ENCODE results near the gene CPED1. TPM values are rescaled to one million over a fixed set of nuclear protein-coding genes. Genes with fewer than 3 reads are reported as not detected.

CPED1 gene
- total and polyA plus RNA-seq, 3 experiments from 2014 or later = 0.09 to 0.27 TPM; not detected in 1

- H3K4me3 Mint-ChIP-seq = no peak overlapping the region
- no peak overlapping the region for H3K27ac ChIP-seq (ENCODE audit: low read depth, low read length)
- POLR2A ChIA-PET = no interaction called here
- H3K4me3 ChIP-seq (ENCODE audit: low read length) = no peak overlapping the region
- no peak overlapping the region for H3K27ac Mint-ChIP-seq
- no peaks in the 10 kb centered on the region for H3K9me3 Mint-ChIP-seq
- H3K36me3 Mint-ChIP-seq = no peaks in the 10 kb centered on the region
- no peaks in the 10 kb centered on the region for H3K36me3 ChIP-seq (ENCODE audit: insufficient read depth, low read length)
- CTCF ChIA-PET = no interaction called here
- no peaks in the 10 kb centered on the region for H3K4me1 Mint-ChIP-seq
- DNase-seq = no peak
- H3K27me3 ChIP-seq (ENCODE audit: insufficient read depth, low read length, poor library complexity, severe bottlenecking) = no peaks in the 10 kb centered on the region
- H3K4me1 ChIP-seq (ENCODE audit: insufficient read depth, low read length) = no peaks in the 10 kb centered on the region
- no peaks in the 10 kb centered on the region for H3K9me3 ChIP-seq (ENCODE audit: low read length)
- peaks cover 0 to 2% of the 10 kb centered on the region in 2 donors for H3K27me3 Mint-ChIP-seq
Observed at GRCh38 chr7:121167971-121168370, 179.5 kb downstream of the CPED1 start.

- CTCF ChIA-PET = no interaction called here
Observed at GRCh38 chr7:121169469-121169868, 181.0 kb downstream of the CPED1 start.

GRCh38 chr7:121172484-121172883, 184.0 kb downstream of the CPED1 start:
- no peak overlapping the region for H3K4me3 Mint-ChIP-seq
- no peaks in the 10 kb centered on the region for H3K4me1 Mint-ChIP-seq
- no peaks in the 10 kb centered on the region for H3K27me3 ChIP-seq (ENCODE audit: insufficient read depth, low read length, poor library complexity, severe bottlenecking)
- no peak overlapping the region for H3K27ac ChIP-seq (ENCODE audit: low read depth, low read length)
- DNase-seq = no peak
- peaks cover 9 to 26% of the 10 kb centered on the region in 2 donors for H3K27me3 Mint-ChIP-seq
- ChIA-PET CTCF (interaction anchor here (1.1 kb wide), 1 partner anchor 8 kb away, joined by 3 read pairs; no protein-coding TSS in a partner anchor), POLR2A (no interaction called here)
- H3K9me3 Mint-ChIP-seq = no peaks in the 10 kb centered on the region
- H3K27ac Mint-ChIP-seq = no peak overlapping the region
- H3K4me3 ChIP-seq (ENCODE audit: low read length) = no peak overlapping the region
- H3K4me1 ChIP-seq (ENCODE audit: insufficient read depth, low read length) = no peaks in the 10 kb centered on the region
- no peaks in the 10 kb centered on the region for H3K36me3 Mint-ChIP-seq
- H3K36me3 ChIP-seq (ENCODE audit: insufficient read depth, low read length) = no peaks in the 10 kb centered on the region
- no peaks in the 10 kb centered on the region for H3K9me3 ChIP-seq (ENCODE audit: low read length)

More at GRCh38 chr7:121169469-121169868, 181.0 kb downstream of the CPED1 start:
- DNase-seq = no peak
- H3K4me3 Mint-ChIP-seq = no peak overlapping the region
- no peaks in the 10 kb centered on the region for H3K4me1 Mint-ChIP-seq
- peaks cover 7 to 9% of the 10 kb centered on the region in 2 donors for H3K27me3 Mint-ChIP-seq
- POLR2A ChIA-PET = no interaction called here
- Histone ChIP-seq H3K36me3 (ENCODE audit: insufficient read depth, low read length) (no peaks in the 10 kb centered on the region), H3K4me1 (ENCODE audit: insufficient read depth, low read length) (no peaks in the 10 kb centered on the region), H3K9me3 (ENCODE audit: low read length) (no peaks in the 10 kb centered on the region), H3K27ac (ENCODE audit: low read depth, low read length) (no peak overlapping the region), H3K27me3 (ENCODE audit: insufficient read depth, low read length, poor library complexity, severe bottlenecking) (no peaks in the 10 kb centered on the region), H3K4me3 (ENCODE audit: low read length) (no peak overlapping the region)
- no peaks in the 10 kb centered on the region for H3K9me3 Mint-ChIP-seq
- no peaks in the 10 kb centered on the region for H3K36me3 Mint-ChIP-seq
- no peak overlapping the region for H3K27ac Mint-ChIP-seq

GRCh38 chr7:121175826-121176225, 187.3 kb downstream of the CPED1 start:
- no peaks in the 10 kb centered on the region for H3K9me3 Mint-ChIP-seq
- no peak overlapping the region for H3K27ac Mint-ChIP-seq
- H3K4me3 Mint-ChIP-seq = no peak overlapping the region
- peaks cover 8 to 26% of the 10 kb centered on the region in 2 donors for H3K27me3 Mint-ChIP-seq
- no peaks in the 10 kb centered on the region for H3K4me1 ChIP-seq (ENCODE audit: insufficient read depth, low read length)
- peaks cover 0 to 15% (median 5%) of the 10 kb centered on the region in 3 donors for H3K4me1 Mint-ChIP-seq
- no peak overlapping the region for H3K27ac ChIP-seq (ENCODE audit: low read depth, low read length)
- CTCF ChIA-PET = no interaction called here
- POLR2A ChIA-PET = no interaction called here
- no peaks in the 10 kb centered on the region for H3K27me3 ChIP-seq (ENCODE audit: insufficient read depth, low read length, poor library complexity, severe bottlenecking)
- no peak overlapping the region for H3K4me3 ChIP-seq (ENCODE audit: low read length)
- no peaks in the 10 kb centered on the region for H3K36me3 ChIP-seq (ENCODE audit: insufficient read depth, low read length)
- no peaks in the 10 kb centered on the region for H3K36me3 Mint-ChIP-seq
- no peaks in the 10 kb centered on the region for H3K9me3 ChIP-seq (ENCODE audit: low read length)
- no peak for DNase-seq

- ChIA-PET CTCF (no interaction called here), POLR2A (no interaction called here)
- no peaks in the 10 kb centered on the region for H3K27me3 ChIP-seq (ENCODE audit: insufficient read depth, low read length, poor library complexity, severe bottlenecking)
- H3K36me3 ChIP-seq (ENCODE audit: insufficient read depth, low read length) = no peaks in the 10 kb centered on the region
- H3K9me3 ChIP-seq (ENCODE audit: low read length) = no peaks in the 10 kb centered on the region
- DNase-seq = no peak
- Mint-ChIP-seq H3K36me3 (no peaks in the 10 kb centered on the region), H3K4me3 (peak overlapping the region in 1 of 7 donors; percentile 9), H3K4me1 (peaks cover 0 to 15% (median 5%) of the 10 kb centered on the region in 3 donors), H3K9me3 (no peaks in the 10 kb centered on the region), H3K27ac (no peak overlapping the region), H3K27me3 (peaks cover 6 to 28% of the 10 kb centered on the region in 2 donors)
- H3K27ac ChIP-seq (ENCODE audit: low read depth, low read length) = no peak overlapping the region
- H3K4me1 ChIP-seq (ENCODE audit: insufficient read depth, low read length) = no peaks in the 10 kb centered on the region
- H3K4me3 ChIP-seq (ENCODE audit: low read length) = no peak overlapping the region
Observed at GRCh38 chr7:121178452-121178851, 189.9 kb downstream of the CPED1 start.

GRCh38 chr7:121178869-121179497, 190.5 kb downstream of the CPED1 start:
- Mint-ChIP-seq H3K27ac (no peak overlapping the region), H3K4me1 (peaks cover 0 to 15% (median 5%) of the 10 kb centered on the region in 3 donors), H3K4me3 (peak overlapping the region in 1 of 7 donors; percentile 9), H3K27me3 (peaks cover 2 to 30% of the 10 kb centered on the region in 2 donors), H3K9me3 (no peaks in the 10 kb centered on the region), H3K36me3 (no peaks in the 10 kb centered on the region)
- ChIA-PET POLR2A (no interaction called here), CTCF (no interaction called here)
- H3K4me3 ChIP-seq (ENCODE audit: low read length) = no peak overlapping the region
- H3K9me3 ChIP-seq (ENCODE audit: low read length) = no peaks in the 10 kb centered on the region
- H3K27ac ChIP-seq (ENCODE audit: low read depth, low read length) = no peak overlapping the region
- DNase-seq = no peak
- no peaks in the 10 kb centered on the region for H3K36me3 ChIP-seq (ENCODE audit: insufficient read depth, low read length)
- no peaks in the 10 kb centered on the region for H3K4me1 ChIP-seq (ENCODE audit: insufficient read depth, low read length)
- no peaks in the 10 kb centered on the region for H3K27me3 ChIP-seq (ENCODE audit: insufficient read depth, low read length, poor library complexity, severe bottlenecking)

- ChIA-PET CTCF (no interaction called here), POLR2A (no interaction called here)
- Histone ChIP-seq H3K9me3 (ENCODE audit: low read length) (no peaks in the 10 kb centered on the region), H3K4me1 (ENCODE audit: insufficient read depth, low read length) (no peaks in the 10 kb centered on the region), H3K27ac (ENCODE audit: low read depth, low read length) (no peak overlapping the region), H3K36me3 (ENCODE audit: insufficient read depth, low read length) (no peaks in the 10 kb centered on the region), H3K27me3 (ENCODE audit: insufficient read depth, low read length, poor library complexity, severe bottlenecking) (no peaks in the 10 kb centered on the region), H3K4me3 (ENCODE audit: low read length) (no peak overlapping the region)
- no peak overlapping the region for H3K27ac Mint-ChIP-seq
- H3K9me3 Mint-ChIP-seq = no peaks in the 10 kb centered on the region
- no peak overlapping the region for H3K4me3 Mint-ChIP-seq
- H3K27me3 Mint-ChIP-seq = peaks cover 1 to 18% of the 10 kb centered on the region in 2 donors
- H3K36me3 Mint-ChIP-seq = no peaks in the 10 kb centered on the region
- DNase-seq = no peak
- peaks cover 0 to 15% (median 5%) of the 10 kb centered on the region in 3 donors for H3K4me1 Mint-ChIP-seq
Observed at GRCh38 chr7:121180436-121181063, 192.0 kb downstream of the CPED1 start.

GRCh38 chr7:121181357-121181756, 192.8 kb downstream of the CPED1 start:
- Mint-ChIP-seq H3K27ac (no peak overlapping the region), H3K4me3 (no peak overlapping the region), H3K27me3 (peaks cover 1 to 13% of the 10 kb centered on the region in 2 donors), H3K4me1 (peaks cover 0 to 15% (median 5%) of the 10 kb centered on the region in 3 donors), H3K36me3 (no peaks in the 10 kb centered on the region), H3K9me3 (no peaks in the 10 kb centered on the region)
- no peak overlapping the region for H3K27ac ChIP-seq (ENCODE audit: low read depth, low read length)
- H3K9me3 ChIP-seq (ENCODE audit: low read length) = no peaks in the 10 kb centered on the region
- ChIA-PET POLR2A (no interaction called here), CTCF (no interaction called here)
- H3K36me3 ChIP-seq (ENCODE audit: insufficient read depth, low read length) = no peaks in the 10 kb centered on the region
- H3K4me3 ChIP-seq (ENCODE audit: low read length) = no peak overlapping the region
- no peaks in the 10 kb centered on the region for H3K27me3 ChIP-seq (ENCODE audit: insufficient read depth, low read length, poor library complexity, severe bottlenecking)
- DNase-seq = no peak
- no peaks in the 10 kb centered on the region for H3K4me1 ChIP-seq (ENCODE audit: insufficient read depth, low read length)

All from CD8-positive, alpha-beta memory T cell (primary cell).